ENCODE measurements around the gene SCAF4. TPM values are rescaled to one million over a fixed set of nuclear protein-coding genes. Genes with fewer than 3 reads are reported as not detected.

SCAF4 gene
- total RNA-seq, 1 donor from 2014 or later = 15.3 TPM

DNA sequence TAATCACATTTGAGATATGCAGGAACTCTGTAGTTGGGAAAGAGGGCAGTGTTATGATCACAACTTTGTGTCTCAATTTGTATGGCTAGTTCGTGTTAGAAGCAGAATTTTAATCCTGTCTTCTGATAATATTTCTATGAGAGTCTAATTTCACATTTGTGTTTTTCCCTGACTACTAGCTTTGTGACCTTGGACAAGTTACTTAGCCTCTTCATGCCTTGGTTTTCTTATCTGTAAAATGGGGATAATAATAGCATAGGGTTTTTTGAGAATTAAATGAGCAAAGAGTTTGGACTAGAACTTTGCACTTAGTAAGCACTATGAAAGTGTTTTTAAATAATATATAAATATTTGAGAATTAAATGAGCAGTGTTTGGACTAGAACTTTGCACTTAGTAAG is 24.9 kb upstream of the SCAF4 start:
- Histone ChIP-seq H3K4me1 (no peaks in the 10 kb centered on the region), H3K4me3 (no peak overlapping the region), H3K27me3 (ENCODE audit: low read depth) (peaks cover 3% of the 10 kb centered on the region), H3K9me3 (replicated peaks) (no peaks in the 10 kb centered on the region), H3K36me3 (no peaks in the 10 kb centered on the region), H3K27ac (replicated peaks) (no peak overlapping the region)
- no peak for DNase-seq
- intact Hi-C loops (cut with micrococcal nuclease) = no loop called here
- TF ChIP-seq, protein P1, sequence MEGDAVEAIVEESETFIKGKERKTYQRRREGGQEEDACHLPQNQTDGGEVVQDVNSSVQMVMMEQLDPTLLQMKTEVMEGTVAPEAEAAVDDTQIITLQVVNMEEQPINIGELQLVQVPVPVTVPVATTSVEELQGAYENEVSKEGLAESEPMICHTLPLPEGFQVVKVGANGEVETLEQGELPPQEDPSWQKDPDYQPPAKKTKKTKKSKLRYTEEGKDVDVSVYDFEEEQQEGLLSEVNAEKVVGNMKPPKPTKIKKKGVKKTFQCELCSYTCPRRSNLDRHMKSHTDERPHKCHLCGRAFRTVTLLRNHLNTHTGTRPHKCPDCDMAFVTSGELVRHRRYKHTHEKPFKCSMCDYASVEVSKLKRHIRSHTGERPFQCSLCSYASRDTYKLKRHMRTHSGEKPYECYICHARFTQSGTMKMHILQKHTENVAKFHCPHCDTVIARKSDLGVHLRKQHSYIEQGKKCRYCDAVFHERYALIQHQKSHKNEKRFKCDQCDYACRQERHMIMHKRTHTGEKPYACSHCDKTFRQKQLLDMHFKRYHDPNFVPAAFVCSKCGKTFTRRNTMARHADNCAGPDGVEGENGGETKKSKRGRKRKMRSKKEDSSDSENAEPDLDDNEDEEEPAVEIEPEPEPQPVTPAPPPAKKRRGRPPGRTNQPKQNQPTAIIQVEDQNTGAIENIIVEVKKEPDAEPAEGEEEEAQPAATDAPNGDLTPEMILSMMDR (IDR thresholded peaks at IDR 0.05; ENCODE audit: borderline replicate concordance) = no peak

DNA sequence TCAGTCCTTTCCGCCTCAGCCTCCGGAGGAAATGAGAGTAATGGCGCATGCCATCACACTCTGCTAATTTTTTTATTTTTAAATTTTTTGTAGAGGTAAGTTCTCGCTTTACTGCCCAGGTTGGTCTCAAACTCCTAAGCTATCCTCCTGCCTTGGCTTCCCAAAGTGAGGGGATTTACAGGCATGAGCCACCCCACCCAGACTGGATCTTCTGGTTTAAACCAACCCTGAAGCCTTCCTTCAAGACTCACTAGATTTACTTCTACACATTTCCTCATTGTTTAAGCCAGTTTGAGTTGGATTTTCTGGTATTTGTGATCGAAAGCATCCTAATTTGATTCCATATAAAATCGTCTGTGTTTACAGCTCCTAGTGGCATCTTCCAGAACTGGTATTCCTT is 23.1 kb upstream of the SCAF4 start:
- no peaks in the 10 kb centered on the region for H3K4me1 ChIP-seq
- no peak overlapping the region for H3K4me3 ChIP-seq
- intact Hi-C loops (cut with micrococcal nuclease) = no loop called here
- no peak for DNase-seq
- H3K36me3 ChIP-seq = no peaks in the 10 kb centered on the region
- H3K27me3 ChIP-seq (ENCODE audit: low read depth) = peaks cover under 1% of the 10 kb centered on the region
- no peaks in the 10 kb centered on the region for H3K9me3 ChIP-seq (replicated peaks)
- TF ChIP-seq, protein P1 (IDR thresholded peaks at IDR 0.05; ENCODE audit: borderline replicate concordance) = no peak
- no peak overlapping the region for H3K27ac ChIP-seq (replicated peaks)

DNA sequence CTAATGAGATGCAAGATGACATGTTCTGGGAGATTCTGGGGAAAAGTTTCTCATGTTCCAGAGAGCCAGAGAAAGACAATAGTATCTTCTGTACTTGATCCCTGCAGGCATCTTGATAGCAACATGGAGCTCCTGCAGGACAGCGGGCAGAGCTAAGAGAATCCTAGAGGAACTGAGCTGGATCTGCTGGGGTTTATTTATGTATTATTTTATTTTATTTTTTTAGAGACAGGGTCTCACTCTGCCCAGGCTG is 22.7 kb upstream of the SCAF4 start:
- no peaks in the 10 kb centered on the region for H3K4me1 ChIP-seq
- intact Hi-C loops (cut with micrococcal nuclease) = no loop called here
- no peak overlapping the region for H3K4me3 ChIP-seq
- DNase-seq = no peak
- no peaks in the 10 kb centered on the region for H3K27me3 ChIP-seq (ENCODE audit: low read depth)
- H3K27ac ChIP-seq (replicated peaks) = no peak overlapping the region
- TF ChIP-seq, protein P1 (IDR thresholded peaks at IDR 0.05; ENCODE audit: borderline replicate concordance) = no peak
- no peaks in the 10 kb centered on the region for H3K36me3 ChIP-seq
- H3K9me3 ChIP-seq (replicated peaks) = no peaks in the 10 kb centered on the region

DNA sequence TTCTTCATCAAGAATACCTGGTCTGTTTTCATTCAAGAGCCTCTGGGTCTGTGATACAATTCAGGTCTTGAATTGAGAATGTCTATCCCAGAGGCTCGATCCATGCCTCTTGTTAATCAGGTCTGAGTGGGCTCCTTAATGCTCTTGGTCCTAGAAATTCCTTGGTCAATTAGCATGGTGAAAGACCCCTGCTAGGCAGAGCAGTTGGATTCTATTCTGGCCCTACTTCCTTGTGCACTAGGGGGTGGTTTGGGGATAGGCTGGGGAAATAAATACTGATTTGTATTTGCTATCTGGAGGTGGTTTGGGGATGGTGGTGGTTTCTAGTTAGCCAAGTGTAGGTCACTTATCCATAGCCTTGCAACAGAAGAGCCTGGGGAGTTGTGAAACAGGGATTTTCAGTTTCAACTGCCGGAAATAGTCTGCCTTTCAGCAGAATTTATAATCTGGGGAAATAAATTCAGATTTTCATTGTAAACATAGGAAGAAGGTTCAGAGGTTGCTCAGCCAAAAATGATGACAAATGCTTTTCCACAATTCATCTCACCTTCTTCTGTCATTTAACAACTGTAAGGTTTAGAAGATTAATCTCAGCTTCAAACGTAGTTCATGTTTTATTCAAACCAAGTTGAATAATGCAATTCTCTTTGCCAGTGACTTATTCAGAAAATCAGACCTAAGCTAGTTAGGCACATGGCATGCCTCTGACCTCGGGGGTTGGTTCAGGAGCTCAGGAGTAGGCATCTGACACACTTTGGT is 22.2 kb upstream of the SCAF4 start:
- H3K9me3 ChIP-seq (replicated peaks) = no peaks in the 10 kb centered on the region
- H3K4me1 ChIP-seq = no peaks in the 10 kb centered on the region
- TF ChIP-seq, protein P1 (IDR thresholded peaks at IDR 0.05; ENCODE audit: borderline replicate concordance) = no peak
- DNase-seq = no peak
- H3K4me3 ChIP-seq = no peak overlapping the region
- H3K27me3 ChIP-seq (ENCODE audit: low read depth) = no peaks in the 10 kb centered on the region
- no peaks in the 10 kb centered on the region for H3K36me3 ChIP-seq
- H3K27ac ChIP-seq (replicated peaks) = no peak overlapping the region
- intact Hi-C loops (cut with micrococcal nuclease) = no loop called here

DNA sequence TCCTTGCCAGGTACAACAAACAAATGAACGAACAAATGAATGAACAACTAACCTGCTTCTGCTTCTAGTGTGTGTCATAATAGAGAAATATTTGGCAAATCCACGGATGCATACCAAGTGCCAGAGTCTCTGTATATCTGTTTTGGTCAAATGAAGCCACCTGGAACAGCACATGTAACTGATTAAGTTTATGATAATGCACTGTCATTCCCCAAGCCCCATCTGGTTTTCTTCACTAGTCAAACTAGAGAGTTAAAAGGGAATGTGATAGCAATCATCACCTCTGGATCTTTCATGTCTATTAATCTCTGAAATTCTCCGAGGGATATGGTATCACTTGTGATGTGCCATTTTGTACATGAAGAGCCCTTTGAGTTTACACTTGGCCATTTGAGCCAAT is 21.0 kb upstream of the SCAF4 start:
- TF ChIP-seq, protein P1 (IDR thresholded peaks at IDR 0.05; ENCODE audit: borderline replicate concordance) = no peak
- intact Hi-C loops (cut with micrococcal nuclease) = no loop called here

More for the DNA sequence above, 21.0 kb upstream of the SCAF4 start:
- DNase-seq = no peak
- no peaks in the 10 kb centered on the region for H3K9me3 ChIP-seq (replicated peaks)
- no peak overlapping the region for H3K4me3 ChIP-seq
- no peaks in the 10 kb centered on the region for H3K4me1 ChIP-seq
- H3K27ac ChIP-seq (replicated peaks) = no peak overlapping the region
- no peaks in the 10 kb centered on the region for H3K36me3 ChIP-seq
- H3K27me3 ChIP-seq (ENCODE audit: low read depth) = no peaks in the 10 kb centered on the region
